Activated CD4-positive, alpha-beta T cell treated with anti-CD3 and anti-CD28 coated beads, Interleukin-2, Interleukin-4, amounts not matched to agents 100 ng/mL and 50 ng/mL, durations not matched to agents 16 hours and 8 hours (primary cell): ENCODE data around the gene PIN1.
A peak's percentile ranks its signal among the peaks of the same experiment; 100 is the strongest.
"Not testable (repeated sequence)": the region's sequence is repeated elsewhere in the genome, so short reads cannot be mapped to it uniquely, and the experiment has no call there.

ENCODE experiments used
- DNase-seq: peaks from one replicate; pipeline ENCODE4 v3.0.0-alpha.2; 2020; ENCODE audit warnings: low spot score

PIN1 gene

GRCh38 chr19:9818734-9819595, 16.2 kb upstream of the PIN1 start, which contains the start of gene FBXL12:
TSS of gene FBXL12 (minus strand) at chr19:9819079. CDS start at chr19:9818813, 266 bp downstream.
- DNase-seq = peak; percentile 100

- no peak for DNase-seq
These were observed 15.6 kb upstream of the PIN1 start for GRCh38 chr19:9819596-9819909.

- not testable (repeated sequence) for DNase-seq
These were observed 15.1 kb upstream of the PIN1 start for GRCh38 chr19:9820034-9820433.

- no peak for DNase-seq
These were observed 11.3 kb upstream of the PIN1 start for GRCh38 chr19:9823816-9824215.

DNA sequence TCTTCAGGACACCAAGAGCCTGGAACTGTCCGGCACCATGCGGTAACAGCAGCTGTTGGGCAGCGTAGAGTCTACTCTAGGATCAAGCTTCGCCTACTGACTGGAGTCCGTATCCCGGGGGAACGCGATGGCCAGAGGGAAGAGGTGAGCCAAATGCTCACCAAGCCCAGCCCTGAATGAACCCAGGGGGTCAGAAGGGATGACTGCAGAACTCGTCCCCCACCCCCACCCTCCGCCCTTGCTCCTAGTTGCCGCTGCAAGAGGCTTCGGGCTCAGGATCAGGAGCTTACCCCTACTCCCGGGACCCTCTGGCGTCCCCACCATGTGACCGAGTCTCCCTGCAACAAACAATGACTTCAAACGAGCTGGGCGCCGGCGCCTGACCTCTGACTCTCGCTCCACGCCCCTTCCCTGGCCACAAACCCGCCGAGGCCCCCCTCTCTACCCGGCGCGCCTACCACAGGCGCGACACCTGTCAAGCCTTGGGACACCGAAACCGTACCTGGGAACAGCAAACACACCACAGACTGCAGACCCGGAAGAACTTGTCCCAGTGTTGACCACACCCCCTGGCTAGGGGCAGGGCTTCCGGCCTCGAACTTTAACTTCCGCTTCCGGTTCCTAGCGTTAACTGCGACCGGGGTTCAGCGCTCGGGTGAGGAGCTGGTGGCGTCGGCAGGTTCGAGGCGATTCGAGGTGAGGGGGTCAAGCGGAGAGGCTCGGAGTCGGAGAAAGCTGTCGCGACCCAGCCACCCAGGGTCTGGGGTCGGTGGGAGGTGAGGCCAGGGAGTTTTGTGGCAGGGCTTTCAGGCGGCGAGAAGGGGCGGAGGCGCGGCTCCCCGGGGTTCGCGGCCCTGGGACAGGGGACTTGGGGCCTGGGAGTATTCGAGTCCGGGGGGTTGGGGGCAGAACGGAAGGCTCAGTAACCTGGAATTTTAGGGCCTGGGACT, 7.6 kb upstream of the PIN1 start, which contains the start of gene UBL5:
TSS of gene UBL5 (plus strand) at position 630 of the 950 bp plus-strand sequence. CDS start 420 bp downstream, outside the sequence.
- peak; percentile 93 for DNase-seq

DNA sequence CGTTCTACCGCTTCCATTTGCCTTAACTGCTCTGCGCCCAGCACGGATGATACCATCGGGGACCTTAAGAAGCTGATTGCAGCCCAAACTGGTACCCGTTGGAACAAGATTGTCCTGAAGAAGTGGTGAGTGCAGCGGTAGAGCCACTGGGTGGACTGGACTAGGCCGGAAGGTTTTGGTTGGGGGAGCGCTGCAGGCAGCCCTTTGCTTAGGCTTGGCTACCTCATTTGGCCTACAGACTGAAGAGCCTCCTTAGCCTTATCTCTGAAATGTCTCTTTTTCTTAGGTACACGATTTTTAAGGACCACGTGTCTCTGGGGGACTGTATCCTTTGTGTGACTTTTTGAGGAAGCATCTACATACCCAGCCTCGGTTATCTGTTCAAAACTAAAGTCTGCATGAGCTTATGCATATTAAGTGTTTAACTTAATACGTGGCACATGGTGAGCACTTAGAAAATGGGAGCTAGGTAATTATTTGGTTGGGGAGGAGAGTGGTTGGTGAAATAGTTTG, 6.5 kb upstream of the PIN1 start:
- no peak for DNase-seq

GRCh38 chr19:9834307-9834725, 802 bp upstream of the PIN1 start:
- no peak for DNase-seq

GRCh38 chr19:9835507-9835949, 410 bp downstream of the PIN1 start:
- no peak for DNase-seq

GRCh38 chr19:9836021-9836420, 903 bp downstream of the PIN1 start:
- DNase-seq = no peak

DNA sequence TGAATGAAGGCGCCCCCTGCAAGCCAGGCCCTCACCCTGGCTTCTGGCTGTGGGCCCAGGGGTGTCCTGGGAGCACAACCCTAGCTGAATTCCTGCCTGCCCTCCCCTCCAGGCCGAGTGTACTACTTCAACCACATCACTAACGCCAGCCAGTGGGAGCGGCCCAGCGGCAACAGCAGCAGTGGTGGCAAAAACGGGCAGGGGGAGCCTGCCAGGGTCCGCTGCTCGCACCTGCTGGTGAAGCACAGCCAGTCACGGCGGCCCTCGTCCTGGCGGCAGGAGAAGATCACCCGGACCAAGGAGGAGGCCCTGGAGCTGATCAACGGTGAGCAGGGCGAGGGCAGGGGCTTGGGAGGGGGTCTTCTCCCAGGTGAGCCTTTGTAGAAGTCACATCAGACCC, 3.2 kb downstream of the PIN1 start:
- DNase-seq = no peak

- DNase-seq = no peak
These were observed 4.3 kb downstream of the PIN1 start for GRCh38 chr19:9839415-9839814.

DNA sequence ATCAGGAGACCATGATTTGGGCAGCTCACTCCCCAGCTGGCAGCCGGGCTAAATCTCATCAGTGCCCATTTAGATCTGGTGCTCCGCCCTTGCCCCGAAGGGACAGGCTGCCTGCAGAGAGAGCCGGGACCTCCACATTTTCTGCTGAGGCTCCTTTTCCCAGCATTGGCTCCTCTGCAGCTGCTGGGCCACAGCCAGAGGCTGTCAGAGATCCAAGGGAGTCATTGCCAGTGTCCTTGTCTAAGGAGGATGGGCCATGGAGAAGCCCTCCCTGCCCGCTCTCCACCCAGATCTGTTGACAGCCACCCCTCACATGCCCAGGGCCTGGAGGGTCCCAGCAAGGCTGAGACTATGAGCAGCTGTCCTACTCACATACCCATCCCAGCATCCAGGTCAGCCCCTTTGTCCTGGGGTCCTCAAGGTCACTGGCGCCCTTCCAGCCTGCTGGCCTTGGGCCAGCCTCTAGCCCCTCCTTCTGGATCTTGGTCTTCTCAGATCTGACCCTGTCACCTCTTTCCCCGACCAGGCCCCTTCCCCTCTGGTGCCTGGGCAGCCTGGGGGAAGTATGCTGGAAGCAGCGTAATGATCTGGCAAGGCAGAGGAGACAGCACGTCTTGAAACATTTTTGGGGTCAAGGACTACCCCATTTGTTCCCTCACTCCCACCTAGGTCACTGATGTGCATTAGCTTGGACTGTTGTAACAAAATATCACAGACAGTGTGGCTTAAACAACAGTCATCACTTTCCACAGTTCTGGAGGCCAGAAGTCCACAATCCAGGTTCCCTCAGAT, 7.9 kb downstream of the PIN1 start:
- no peak for DNase-seq

- not testable (repeated sequence) for DNase-seq
These were observed 8.6 kb downstream of the PIN1 start for GRCh38 chr19:9843626-9844273.

- DNase-seq = peak; percentile 21
These were observed 12.1 kb downstream of the PIN1 start for GRCh38 chr19:9847087-9847671.

DNA sequence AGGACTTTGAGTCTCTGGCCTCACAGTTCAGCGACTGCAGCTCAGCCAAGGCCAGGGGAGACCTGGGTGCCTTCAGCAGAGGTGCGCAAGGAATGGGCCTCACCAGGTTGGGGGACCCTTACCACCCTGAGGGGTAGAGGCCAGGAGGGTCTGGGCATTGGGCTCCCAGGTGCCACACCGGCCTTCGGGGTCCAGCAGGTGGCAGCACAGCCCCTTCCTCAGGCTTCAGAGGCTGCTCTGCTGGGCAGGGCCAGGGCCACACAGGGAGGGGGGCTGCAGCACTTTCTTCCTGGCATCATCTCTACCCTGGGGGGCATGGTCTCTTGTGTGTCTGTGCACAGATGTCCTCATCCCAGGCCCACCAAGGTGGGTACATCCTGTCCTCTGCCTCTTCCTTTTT, 12.9 kb downstream of the PIN1 start:
- no peak for DNase-seq

GRCh38 chr19:9848762-9849161, 13.6 kb downstream of the PIN1 start:
- DNase-seq = no peak

DNA sequence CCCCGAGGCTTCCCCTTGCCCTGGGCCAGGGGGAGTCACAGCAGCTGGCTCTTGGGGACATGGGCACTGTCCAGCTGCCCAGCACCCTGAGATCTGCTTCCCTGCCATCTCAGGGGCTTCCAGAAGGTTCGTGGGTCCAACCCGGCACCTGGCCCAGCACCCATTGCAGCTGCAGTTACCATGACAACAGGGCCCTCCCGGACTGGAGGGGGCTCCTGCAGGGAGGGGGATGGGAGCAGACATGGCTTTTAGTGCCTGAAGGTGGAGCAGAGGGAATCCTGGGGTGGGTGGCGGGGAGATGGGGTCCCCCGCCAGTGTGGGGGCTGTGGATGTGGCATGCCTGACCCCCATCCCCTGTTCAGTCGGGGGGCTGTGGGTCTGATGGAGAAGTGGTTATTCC, 14.7 kb downstream of the PIN1 start:
- DNase-seq = no peak

- no peak for DNase-seq
These were observed 15.3 kb downstream of the PIN1 start for GRCh38 chr19:9850235-9850959.

DNA sequence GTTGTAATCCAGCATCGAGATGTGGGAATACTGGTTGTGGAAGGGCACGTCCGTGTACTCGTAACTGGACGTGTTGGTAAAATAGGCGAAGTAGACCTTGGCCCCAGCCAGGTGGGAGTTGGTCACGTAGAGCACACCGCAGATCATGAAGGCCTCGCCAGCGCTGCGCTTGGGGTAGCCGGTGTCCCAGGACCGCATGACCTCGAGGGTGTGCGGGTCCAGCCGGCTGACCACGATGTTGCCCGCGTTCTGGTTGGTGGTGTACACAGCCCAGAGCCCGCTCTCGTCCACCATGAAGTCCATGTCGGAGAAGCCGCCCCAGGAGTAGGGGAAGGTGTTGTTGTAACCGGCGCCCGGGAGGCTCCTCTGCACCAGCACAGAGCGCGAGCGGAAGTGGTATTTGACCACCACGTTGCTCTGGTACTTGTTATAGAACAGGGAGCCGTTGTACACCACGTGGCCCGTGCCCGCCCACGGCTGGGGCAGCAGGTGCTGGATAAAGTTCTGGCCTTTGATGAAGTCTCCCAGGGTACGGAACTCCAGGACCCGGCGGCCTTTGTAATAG, 19.2 kb downstream of the PIN1 start:
- no peak for DNase-seq

GRCh38 chr19:9856609-9857008, 21.5 kb downstream of the PIN1 start:
- DNase-seq = no peak
